Testis (tissue), 2 donors: Measurements from ENCODE around the gene ZFYVE1.

Source experiments
- CTCF ChIP-seq, 3 experiments: fragments of 450-650 bp in 2 of 3; fragments of 200-600 bp in 1 of 3; sonication (generic) in 1 of 3; IDR thresholded peaks; one replicate each; pipeline ENCODE4 v1.5.1; 2016 to 2019; ENCODE audit warnings: antibody characterized with exemption in 3 of 3, mild to moderate bottlenecking in 2 of 3, moderate library complexity in 1 of 3
- POLR2A ChIP-seq: fragments of 450-650 bp; IDR thresholded peaks from one replicate; pipeline ENCODE4 v1.6.1; 2017; ENCODE audit warnings: antibody characterized with exemption, mild to moderate bottlenecking, moderate library complexity

- TF ChIP-seq CTCF (IDR thresholded peaks at IDR 0.05) = no peak
- no peak for TF ChIP-seq POLR2A
Observed at GRCh38 chr14:72921396-72921795, 105.5 kb downstream of the ZFYVE1 start.
